ENCODE measurements around the gene PNMA6F.
"Not testable (repeated sequence)": the region's sequence is repeated elsewhere in the genome, so short reads cannot be mapped to it uniquely, and the experiment has no call there.

The PNMA6F gene

GRCh38 chrX:153301746-153302145 lies 19.8 kb downstream of the PNMA6F start:
- DNase-seq = no peak

- DNase-seq = no peak
Measured at GRCh38 chrX:153299855-153300254, 21.7 kb downstream of the PNMA6F start.

GRCh38 chrX:153297376-153297775 lies 24.2 kb downstream of the PNMA6F start:
- DNase-seq = no peak

- not testable (repeated sequence) for DNase-seq
Measured at GRCh38 chrX:153293485-153294071, 28.0 kb downstream of the PNMA6F start.

- not testable (repeated sequence) for DNase-seq
Measured at GRCh38 chrX:153288807-153289206, 32.8 kb downstream of the PNMA6F start.

- DNase-seq = not testable (repeated sequence)
Measured at GRCh38 chrX:153285678-153286077, 35.9 kb downstream of the PNMA6F start.

- DNase-seq = not testable (repeated sequence)
Measured at GRCh38 chrX:153283982-153284381, 37.6 kb downstream of the PNMA6F start.

GRCh38 chrX:153281784-153282183 lies 39.8 kb downstream of the PNMA6F start:
- DNase-seq = not testable (repeated sequence)

- DNase-seq = not testable (repeated sequence)
Measured at GRCh38 chrX:153279304-153279703, 42.3 kb downstream of the PNMA6F start.

- not testable (repeated sequence) for DNase-seq
Measured at GRCh38 chrX:153276049-153276448, 45.5 kb downstream of the PNMA6F start.

- DNase-seq = not testable (repeated sequence)
Measured at GRCh38 chrX:153275418-153275817, 46.1 kb downstream of the PNMA6F start.

- not testable (repeated sequence) for DNase-seq
Measured at GRCh38 chrX:153272584-153272983, 49.0 kb downstream of the PNMA6F start.

GRCh38 chrX:153272070-153272469 lies 49.5 kb downstream of the PNMA6F start:
- not testable (repeated sequence) for DNase-seq

Measured in stimulated activated CD4-positive, alpha-beta T cell treated with anti-CD3 and anti-CD28 coated beads, Interleukin-1b, Interleukin-23, amount 100 ng/mL, for 48 hours (primary cell).